ENCODE results near the gene PTPN9. TPM values are rescaled to one million over a fixed set of nuclear protein-coding genes. Genes with fewer than 3 reads are reported as not detected.

PTPN9 gene
- total and polyA plus RNA-seq, 2 of the 4 experiments (the other 2 are of a cell fraction): 26.5 to 38.9 TPM

GRCh38 chr15:75508840-75509532 is 70.1 kb downstream of the PTPN9 start:
- Histone ChIP-seq H3K4me2 (ENCODE audit: low read depth, low read length) (no peak overlapping the region), H2AK5ac (ENCODE audit: low read depth, low read length) (no peak overlapping the region), H3K23ac (ENCODE audit: low read depth, low read length) (no peak overlapping the region), H3K27me3 (ENCODE audit: control insufficient read depth, insufficient read depth, low read length) (no peaks in the 10 kb centered on the region), H4K8ac (ENCODE audit: low read depth in 2 of 2, low read length in 2 of 2) (no peak overlapping the region), H3K9me1 (ENCODE audit: insufficient read depth, low read length) (peaks cover 2% of the 10 kb centered on the region; the same call in 1 of the 2 replicates), H3K56ac (ENCODE audit: extremely low read depth, insufficient read depth, low read length) (no peak overlapping the region), H2AK9ac (replicated peaks; ENCODE audit: low read depth, low read length, poor library complexity) (no peak overlapping the region), H3K36me3 (ENCODE audit: control insufficient read depth, insufficient read depth, low read length) (peaks cover 30% of the 10 kb centered on the region), H3K27ac (ENCODE audit: insufficient read depth, low read length) (no peak overlapping the region), H3K14ac (replicated peaks; ENCODE audit: low read depth, low read length) (no peak overlapping the region), H2BK5ac (ENCODE audit: low read depth, low read length, poor library complexity, severe bottlenecking) (no peak overlapping the region), H3K4me3 (ENCODE audit: insufficient read depth, low read depth, low read length) (no peak overlapping the region), H4K20me1 (ENCODE audit: insufficient read depth, low read length) (no peaks in the 10 kb centered on the region), H3K9ac (ENCODE audit: low read depth, low read length) (no peak overlapping the region), H4K5ac (ENCODE audit: low read depth, low read length) (no peak overlapping the region), H3K4me1 (ENCODE audit: control insufficient read depth, insufficient read depth, low read length) (no peaks in the 10 kb centered on the region), H4K91ac (ENCODE audit: insufficient read depth, low read depth, low read length) (no peak overlapping the region), H2BK15ac (ENCODE audit: low read depth, low read length) (no peak overlapping the region), H3K18ac (ENCODE audit: low read depth, low read length) (no peak overlapping the region), H2AFZ (replicated peaks; ENCODE audit: low read length, poor library complexity) (no peak overlapping the region), H3K9me3 (ENCODE audit: control insufficient read depth, insufficient read depth, low read length) (no peaks in the 10 kb centered on the region), H2BK120ac (ENCODE audit: low read depth, low read length) (no peak overlapping the region), H2BK20ac (ENCODE audit: low read depth, low read length) (no peak overlapping the region), H3K79me1 (ENCODE audit: low read depth in 1 of 2, low read length in 2 of 2) (peaks cover 0 to 8% of the 10 kb centered on the region in 2 experiments; a peak in 2 of 4 replicates), H3K4ac (ENCODE audit: low read depth, low read length) (no peak overlapping the region)
- DNase-seq: peak; percentile 65
- WGBS, 2 experiments (ENCODE audit: extremely low coverage in 2 of 2, insufficient read length in 1 of 2): no CpG with 5 or more reads among the region's 7 CpGs
- in situ Hi-C loops (cut with MboI; ENCODE audit: low sequenced_read_pairs) (no loop called here), dilution Hi-C loops (cut with HindIII; ENCODE audit: low sequenced_read_pairs, unreplicated experiment) (no loop called here), intact Hi-C loops (cut with micrococcal nuclease) (loop anchor here (1.0 to 2.0 kb wide), 3 partner anchors 70 to 294 kb away; partner anchors contain the start of gene PTPN9)
- ChIA-PET CTCF (interaction anchor here (0.6 to 2.1 kb wide), 5 partner anchors 10 to 70 kb away, joined by 3 to 4 read pairs (median 3); partner anchors contain the start of gene PTPN9), POLR2A (ENCODE audit: unreplicated experiment) (no interaction called here)
- no TSS peak for BruUV-seq (replicated peaks)
- TF ChIP-seq NFE2L2 (IDR thresholded peaks at IDR 0.05; ENCODE audit: low read depth, low read length) (no peak), RAD21 (IDR thresholded peaks at IDR 0.05; ENCODE audit: low read length) (peak; percentile 65), FOS (IDR thresholded peaks at IDR 0.05; ENCODE audit: low read depth, low read length) (no peak), CTCF (conservative IDR thresholded peaks at IDR 0.05; ENCODE audit: low read depth, low read length) (peak; percentile 58), SMC3 (IDR thresholded peaks at IDR 0.05; ENCODE audit: low read depth, low read length) (peak; percentile 84)
- ATAC-seq (ENCODE audit: low read depth): peak; percentile 66
